Activated gamma-delta T cell treated with Interleukin-2 at 50 U/mL for 16 hours (primary cell): ENCODE data around the gene TEK.
"Not testable (repeated sequence)": the region's sequence is repeated elsewhere in the genome, so short reads cannot be mapped to it uniquely, and the experiment has no call there.

Source experiments
- DNase-seq: peaks from one replicate; pipeline ENCODE4 v3.0.0-alpha.2; 2020

The TEK gene

DNA sequence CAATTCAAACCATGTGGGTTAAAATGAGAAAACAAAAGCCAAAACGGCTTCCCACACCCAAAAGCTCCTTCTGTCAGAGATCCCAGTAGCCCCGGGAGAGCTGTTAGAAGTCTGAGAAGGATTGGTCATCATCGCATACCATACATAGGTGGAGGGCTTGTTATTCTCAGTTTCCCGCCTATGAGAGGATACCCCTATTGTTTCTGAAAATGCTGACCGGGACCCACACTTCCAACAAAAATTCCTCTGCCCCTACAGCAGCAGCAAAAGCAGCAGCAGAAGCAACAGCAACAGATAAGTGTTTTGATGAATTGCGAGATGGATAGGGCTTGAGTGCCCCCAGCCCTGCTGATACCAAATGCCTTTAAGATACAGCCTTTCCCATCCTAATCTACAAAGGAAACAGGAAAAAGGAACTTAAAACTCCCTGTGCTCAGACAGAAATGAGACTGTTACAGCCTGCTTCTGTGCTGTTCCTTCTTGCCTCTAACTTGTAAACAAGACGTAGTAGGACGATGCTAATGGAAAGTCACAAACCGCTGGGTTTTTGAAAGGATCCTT is at the start of gene TEK:
TEK (plus strand) TSS at position 245 of the 561 bp plus-strand sequence. CDS start 366 bp downstream, outside the sequence.
- DNase-seq, result no peak

DNA sequence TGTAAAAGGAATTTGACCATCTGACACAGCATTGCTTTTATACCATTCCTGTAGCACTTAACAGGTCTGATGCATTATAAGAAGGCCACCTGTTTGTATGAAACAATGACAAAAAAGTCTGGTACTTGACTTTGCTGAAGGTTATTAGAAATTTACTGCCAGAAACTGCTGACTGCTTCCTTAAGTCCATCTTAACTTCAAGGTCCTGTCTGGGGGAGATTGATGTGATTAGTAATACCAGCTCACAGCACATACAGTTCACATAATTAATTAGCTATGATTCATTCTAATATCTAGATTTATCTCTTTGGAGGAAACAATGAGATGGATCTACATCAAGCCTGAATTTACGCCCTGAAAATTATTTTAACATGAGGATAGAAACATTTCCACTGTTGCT is 49.6 kb upstream of the TEK start:
- no peak for DNase-seq

DNA sequence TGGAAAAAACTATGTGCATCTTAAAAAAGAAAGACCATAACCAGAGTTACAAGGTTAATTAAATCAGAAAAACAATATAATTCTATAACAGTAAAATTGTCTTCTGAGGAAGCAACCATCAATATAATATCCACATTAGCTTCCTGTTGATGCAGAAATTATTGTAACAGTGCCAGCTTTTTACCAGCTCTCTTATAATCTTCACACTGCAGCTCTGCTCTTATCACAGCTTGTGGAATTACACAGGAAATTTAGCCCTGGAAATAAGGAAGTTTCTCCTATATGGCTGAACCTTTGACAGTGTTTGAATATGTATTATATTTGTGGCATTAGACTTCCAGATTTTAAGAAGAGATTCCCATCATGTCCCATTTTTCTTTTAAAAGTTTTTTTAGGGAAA is 49.1 kb upstream of the TEK start:
- no peak for DNase-seq

DNA sequence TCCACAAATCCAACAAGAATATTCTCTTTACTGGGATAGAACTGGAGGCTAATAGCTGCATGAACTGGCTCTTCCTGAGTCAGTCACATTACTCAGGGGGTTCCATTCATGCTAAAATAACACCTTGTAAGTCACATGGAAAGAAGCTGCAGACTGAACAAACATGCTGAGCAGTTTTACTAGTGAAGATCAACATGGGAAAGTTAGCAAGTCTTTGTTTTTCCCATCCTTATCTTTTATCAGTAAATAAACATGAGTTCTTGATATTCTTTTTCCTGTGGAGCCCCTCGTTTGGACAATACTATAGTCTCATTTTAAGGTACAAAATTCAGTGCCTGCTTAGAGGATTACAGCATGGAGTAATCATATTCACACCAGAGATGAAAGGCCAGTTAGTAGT is 43.7 kb upstream of the TEK start:
- DNase-seq, result no peak

DNA sequence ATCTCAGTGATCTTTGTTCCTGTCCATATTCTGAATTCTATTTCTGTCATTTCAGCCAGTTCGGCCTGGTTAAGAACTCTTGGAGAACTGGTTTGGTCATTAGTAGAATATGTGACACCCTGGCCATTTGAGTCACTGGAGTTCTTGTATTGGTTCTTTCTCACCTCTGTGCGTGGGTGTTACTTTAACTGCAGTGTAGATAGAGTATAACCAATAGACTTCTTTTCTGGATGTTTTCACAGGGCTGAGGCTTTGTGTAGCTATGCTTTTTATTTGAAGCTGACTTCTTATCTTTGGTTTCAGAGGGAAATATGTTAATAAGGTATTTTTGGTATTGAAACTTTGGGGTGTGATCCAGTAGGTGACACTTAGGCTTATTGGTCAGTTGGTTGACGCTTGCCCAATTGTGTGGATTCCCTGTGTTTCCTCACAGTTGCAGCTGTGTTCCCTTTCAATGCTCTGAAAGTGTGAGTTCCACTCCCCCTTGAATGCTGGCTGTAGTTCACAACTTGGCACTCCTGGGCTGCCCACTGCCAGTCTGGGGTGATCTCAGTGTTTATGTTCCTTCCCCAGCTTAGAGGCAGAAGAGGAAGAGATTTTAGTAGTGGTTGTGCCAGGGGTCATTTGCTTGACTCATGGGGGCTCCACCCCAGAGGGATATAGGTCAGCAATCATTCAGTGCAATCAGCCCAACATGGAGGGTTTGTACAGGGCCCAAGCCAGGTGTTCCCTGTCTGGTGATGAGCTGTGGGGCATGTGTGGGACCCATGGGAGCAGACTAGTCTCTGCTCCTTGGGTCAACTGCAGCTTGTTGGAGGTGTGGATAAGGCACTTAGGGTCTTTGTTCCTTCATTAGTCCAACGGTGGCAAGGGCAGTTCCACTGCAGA is 34.9 kb upstream of the TEK start:
- no peak for DNase-seq

DNA sequence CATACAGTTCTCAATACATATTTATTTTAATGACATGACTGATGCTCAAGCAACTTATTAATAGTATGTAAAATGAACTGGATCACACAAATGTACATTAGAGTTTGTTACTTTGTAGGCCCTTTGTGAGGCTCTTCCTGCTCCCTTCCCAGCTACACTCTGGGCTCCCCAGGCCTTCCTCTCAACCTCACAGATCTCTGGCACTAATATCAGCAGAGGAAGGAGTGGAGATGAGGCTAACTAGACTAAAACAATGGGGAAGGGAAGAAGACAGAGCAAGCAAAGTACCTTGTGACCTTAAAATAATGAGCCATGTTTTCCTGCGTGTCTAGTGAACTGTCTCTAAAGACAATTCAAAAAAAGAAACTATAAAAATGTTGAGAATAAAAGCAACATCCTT is 30.3 kb upstream of the TEK start:
- no peak for DNase-seq

DNA sequence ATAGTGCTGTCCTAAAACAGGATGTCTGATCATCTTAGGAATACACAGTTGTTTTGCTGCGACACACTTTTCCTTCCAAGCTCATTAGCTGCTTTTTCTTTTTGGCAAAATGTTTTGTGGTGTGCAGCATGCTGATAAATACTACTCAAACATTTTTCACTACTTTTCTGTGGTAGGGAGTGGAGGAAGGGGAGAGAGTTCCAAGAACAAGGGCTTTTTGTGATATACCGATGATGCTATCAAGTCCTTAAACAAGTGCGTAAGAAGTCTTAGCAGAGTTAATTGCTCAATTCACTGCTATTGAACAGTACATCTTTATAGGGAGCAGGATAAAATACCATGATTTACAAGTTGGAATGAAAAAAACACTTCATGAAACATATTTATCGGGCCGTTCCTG is 23.6 kb upstream of the TEK start:
- no peak for DNase-seq

DNA sequence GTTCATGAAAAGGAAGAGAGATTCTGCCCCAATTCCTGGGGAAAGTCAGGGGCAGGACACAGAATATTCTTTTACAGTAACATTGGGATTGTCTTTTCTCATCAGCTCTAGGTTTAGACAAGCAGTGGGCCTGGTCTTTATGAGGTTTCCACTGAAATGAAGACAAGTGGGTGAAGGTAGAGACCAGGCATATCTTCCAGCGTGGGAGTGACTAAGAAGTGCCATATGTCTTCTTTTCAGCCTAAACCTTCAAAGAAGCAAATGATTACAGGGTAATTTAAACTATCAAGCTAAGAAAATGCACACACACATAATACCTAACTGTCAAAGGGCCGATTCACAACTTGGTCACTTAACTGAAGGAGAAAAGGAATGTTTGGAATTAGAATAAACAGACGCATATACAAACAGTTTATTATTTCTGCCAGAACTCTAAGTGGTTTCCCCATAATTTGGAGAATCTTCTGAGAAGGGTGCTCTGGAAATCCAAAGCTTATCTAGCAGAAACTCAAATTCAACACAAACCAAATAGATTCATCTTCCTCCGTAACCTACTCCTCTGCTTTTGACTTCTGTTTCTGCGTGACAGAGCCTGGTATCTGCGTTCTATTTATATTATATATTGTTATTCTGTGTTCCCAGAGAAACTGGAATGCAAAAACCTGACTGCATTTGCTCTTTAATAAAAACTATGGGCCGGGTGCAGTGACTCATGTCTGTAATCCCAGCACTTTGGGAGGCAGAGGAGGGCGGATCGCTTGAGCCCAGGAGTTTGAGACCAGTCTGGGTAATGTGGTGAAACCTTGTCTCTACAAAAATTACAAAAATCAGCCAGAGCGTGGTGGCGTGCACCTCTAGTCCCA is 22.0 kb upstream of the TEK start:
- DNase-seq, result no peak

DNA sequence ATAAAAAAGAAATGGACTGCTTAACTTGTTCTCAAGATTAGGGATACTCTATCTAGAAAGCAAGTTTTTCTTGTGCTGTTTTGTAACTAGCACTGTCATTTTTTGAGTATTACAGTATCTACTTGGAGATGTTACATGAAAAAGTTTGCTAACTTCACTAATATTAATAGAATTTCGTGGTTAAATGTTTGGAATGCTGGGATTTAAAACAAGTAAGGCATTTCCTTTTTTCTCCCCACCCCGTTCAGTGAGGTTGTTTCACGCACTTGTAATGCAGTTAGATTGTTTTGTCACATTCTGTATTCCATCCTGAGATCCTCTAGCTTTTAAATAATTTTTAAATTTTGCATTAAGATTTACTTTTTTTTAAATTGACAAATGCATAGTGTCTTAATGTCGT is 20.0 kb upstream of the TEK start:
- no peak for DNase-seq

DNA sequence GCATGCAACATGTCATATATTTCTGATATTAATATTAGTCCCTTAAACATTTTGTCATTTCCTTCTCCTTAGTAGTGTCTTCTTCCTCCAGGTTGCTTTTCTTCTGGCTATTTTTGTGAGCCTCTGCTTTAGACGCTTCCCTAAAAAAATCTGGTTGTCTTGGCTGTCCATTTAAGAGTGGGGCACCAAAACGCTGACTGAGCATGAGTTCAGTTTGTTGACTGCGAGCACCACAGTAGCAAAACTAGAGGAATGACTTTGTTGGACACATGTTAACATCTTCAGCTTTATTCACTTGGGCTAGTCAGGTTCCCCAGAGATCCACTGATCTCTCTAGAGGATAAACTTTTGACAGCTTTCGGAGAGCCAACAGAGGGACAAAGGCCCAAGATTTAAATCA is 19.3 kb upstream of the TEK start:
- no peak for DNase-seq

DNA sequence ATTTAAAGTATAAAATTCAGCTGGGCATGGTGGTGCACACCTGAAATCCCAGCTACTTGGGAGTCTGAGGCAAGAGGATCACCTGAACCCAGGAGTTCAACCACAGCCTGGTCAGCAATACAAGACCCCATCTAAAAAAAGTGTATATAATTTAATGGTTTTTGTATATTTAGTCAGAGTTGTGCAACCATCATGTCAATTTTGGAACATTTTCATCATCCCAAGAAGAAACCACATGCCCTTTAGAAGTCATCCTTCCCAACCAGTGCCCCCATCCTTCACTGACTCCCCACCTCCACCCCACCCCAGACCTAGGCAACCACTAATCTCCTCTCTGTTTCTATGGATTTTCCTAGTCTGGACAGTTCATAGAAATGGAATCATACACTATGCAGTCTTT is 18.8 kb upstream of the TEK start:
- no peak for DNase-seq

DNA sequence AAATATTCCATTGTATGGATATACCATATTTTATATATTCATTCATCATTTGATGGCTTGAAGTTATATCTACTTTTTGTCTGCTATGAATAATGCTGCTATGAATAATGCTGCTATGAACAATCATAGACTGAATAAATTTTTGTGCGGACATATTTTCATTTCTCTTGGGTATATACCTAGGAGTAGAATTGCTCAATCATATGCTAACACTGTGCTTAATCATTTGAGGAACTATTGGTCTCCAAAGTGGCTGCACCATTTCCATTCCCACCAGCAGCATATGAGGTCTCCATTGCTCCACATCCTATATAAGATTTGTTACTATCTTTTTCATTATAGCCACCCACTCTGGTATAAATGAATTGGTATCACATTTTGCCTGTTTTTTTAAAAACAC is 18.3 kb upstream of the TEK start:
- no peak for DNase-seq

DNA sequence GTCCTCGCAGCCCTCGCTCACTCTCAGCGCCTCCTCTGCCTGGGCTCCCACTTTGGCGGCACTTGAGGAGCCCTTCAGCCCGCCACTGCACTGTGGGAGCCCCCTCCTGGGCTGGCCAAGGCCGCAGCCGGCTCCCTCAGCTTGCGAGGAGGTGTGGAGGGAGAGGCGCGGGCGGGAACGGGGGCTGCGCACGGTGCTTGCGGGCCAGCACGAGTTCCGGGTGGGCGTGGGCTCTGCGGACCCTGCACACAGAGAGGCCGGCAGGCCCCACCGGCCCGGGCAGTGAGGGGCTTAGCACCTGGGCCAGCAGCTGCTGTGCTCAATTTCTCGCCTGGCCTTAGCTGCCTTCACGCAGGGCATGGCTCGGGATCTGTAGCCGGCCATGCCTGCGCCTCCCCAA is 16.5 kb upstream of the TEK start:
- not testable (repeated sequence) for DNase-seq

DNA sequence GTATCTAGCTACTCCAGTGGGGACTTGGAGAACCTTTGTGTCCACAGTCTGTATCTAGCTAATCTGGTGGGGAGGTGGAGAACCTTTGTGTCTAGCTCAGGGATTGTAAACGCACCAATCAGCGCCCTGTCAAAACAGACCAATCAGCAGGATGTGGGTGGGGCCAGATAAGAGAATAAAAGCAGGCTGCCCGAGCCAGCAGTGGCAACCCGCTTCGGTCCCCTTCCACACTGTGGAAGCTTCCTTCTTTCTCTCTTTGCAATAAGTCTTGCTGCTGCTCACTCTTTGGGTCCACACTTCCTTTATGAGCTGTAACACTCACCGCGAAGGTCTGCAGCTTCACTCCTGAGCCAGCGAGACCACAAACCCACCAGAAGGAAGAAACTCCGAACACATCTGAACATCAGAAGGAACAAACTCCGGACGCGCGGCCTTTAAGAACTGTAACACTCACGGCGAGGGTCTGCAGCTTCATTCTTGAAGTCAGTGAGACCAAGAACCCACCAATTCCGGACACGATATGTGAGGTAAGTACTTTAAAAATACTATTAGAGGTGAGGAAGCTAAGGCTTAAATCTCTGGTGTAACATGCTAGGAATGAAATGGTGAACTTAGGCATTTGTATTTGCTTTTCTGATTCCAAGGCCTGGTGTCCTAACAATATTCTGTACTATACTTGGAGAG is 15.5 kb upstream of the TEK start:
- not testable (repeated sequence) for DNase-seq

DNA sequence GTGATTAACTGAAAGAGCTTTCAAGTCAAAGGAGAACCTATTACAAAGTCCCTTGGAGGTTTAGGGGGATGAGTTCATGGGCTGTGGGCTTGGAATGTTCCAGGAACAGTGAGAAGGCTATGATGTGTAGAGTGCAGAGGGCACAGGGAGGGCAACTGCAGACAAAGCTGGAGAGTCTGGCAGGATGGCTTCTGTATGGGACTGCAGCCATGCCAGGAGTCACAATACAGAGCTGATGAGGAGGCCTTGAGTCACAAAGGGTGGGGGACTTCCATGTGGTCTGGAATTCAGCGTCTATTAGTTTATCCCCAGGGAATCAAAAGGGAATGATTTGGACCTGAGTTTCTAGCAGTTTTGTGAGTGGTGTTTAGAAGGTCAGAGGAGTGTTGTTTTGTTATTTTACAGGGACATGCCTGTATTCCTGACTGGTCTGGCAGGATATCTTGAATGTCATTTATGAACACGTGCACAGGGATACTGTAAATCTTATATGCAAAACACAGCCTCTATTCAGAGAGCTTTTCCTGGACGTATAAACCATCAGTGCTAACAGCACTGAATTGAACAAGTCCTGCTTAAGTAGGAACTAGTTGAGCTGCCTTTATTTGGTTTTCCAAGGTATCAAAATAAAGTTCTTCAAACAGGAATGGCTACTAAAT is 14.3 kb upstream of the TEK start:
- no peak for DNase-seq

DNA sequence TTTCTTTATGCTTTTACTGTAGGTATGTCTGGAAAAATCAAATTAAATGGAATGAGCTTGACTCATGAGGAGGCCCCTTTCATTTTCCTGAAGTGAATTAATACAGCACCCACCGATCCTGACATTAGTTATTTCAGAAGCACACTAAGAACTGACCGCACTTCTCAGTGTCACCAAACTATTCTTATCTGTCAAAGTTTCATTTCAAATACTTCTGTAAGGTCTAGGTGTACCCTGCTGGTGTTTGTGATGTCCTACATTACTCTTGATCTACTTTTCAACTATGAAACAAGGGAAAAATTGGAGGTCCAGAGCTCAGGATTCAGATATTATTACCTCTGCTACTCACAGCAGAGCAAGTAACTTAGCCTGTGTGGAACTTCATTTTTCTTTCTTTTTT is 1.8 kb upstream of the TEK start:
- DNase-seq, result no peak

DNA sequence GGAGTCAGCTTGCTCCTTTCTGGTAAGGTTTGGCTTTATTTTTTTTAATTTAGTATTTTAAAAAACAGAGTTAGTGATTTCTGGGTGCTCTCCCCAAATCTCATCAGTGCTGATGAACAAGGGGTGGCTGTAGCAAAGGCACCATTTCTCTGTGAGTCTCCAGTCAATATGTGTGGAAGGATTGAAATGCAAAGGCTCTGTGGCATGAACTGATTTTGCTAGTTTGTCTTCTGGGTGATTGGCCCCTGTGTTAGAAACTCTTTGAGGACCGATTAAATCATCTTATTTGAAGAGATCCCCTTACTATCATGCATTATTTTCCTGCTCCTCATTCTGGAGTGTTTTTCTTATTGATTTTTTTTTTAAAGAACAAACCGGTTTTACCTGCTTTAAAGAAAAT is 596 bp downstream of the TEK start:
- no peak for DNase-seq

DNA sequence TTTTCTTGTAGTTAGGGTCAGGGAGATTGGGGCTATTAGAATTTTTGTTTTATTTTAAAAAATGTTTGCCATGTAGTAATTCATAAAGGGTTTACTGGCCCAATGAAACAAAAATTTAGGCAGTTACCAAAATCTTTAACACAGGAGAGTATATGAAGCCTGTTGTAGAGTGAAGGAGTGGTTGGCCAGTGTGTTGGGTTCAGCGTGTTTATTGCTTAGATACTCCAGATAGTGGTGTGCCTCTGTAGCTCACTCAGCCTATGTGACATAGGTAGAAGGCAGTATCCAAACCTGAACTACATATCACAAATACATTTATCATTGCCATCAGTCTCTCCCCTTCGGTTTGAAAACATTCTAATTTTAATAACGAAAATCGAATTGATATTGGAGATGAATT is 1.2 kb downstream of the TEK start:
- DNase-seq, result no peak

DNA sequence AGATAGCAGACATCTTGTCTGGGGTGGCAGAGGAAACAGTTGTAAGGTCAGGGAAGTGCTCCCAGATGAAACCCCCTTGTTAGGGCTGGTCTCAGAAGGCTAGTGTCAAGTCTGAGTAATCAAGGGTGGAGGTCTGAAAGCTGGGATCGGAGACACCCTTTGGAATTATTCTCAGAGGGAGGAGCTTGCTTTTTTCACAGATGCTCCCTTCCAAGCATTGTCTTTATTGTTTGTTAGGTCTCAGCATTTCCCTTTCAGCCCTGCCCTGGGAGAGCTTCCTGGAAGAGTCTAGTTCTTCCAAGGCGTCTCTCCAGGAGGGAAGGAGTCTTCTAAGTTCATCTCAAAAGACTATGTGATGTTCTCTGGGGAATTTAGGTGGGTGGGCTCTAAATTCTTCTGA is 3.2 kb downstream of the TEK start:
- DNase-seq, result no peak

DNA sequence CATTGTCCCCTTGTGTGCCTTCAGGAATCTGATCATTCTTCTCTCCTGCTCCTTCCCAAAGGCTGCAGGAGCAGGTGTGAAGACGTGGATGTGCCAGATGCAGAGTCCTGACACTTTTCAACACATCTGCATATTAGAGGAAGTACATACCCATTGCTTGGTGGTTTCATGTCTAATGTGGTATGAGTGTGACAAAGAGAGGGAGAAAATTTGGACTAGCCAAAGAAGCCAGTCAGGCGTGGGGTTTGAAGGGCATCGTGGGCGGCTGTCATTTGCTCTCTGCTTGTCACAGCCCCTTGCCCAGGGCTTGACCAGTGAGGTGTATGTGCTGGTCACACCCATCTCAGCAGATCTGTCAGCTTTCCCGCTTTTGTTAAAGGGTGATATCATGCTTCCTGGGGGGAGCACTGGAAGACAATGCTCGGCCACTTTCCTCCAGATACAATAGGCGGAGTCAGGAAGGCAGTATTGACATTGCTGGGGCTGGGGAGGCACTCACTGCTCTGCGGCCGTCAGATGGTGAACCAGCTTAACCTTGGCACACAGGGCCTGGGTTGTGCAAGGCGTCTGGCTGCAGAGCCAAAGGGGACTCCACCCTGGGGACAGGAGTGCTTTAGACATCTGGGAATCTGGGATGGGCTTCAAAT is 8.6 kb downstream of the TEK start:
- no peak for DNase-seq

DNA sequence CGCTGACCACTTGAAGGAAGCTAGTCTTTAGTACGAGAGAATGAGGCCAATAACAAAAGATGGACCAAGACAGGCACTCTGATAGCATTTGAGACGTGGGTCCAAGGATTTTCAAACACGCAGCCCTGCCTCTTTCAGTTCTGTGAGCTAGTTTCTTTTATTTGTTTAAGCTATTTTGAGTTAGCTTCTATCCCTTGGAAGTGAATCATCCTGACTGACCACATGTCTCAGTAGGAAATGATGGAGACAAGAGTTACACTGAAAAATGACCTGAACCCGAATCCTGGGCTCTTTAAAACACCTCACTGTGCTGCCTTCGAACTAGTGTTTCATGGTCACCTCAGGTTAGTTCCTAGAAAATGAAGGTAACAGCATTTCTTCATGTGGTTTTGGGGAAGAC is 9.9 kb downstream of the TEK start:
- DNase-seq, result no peak

DNA sequence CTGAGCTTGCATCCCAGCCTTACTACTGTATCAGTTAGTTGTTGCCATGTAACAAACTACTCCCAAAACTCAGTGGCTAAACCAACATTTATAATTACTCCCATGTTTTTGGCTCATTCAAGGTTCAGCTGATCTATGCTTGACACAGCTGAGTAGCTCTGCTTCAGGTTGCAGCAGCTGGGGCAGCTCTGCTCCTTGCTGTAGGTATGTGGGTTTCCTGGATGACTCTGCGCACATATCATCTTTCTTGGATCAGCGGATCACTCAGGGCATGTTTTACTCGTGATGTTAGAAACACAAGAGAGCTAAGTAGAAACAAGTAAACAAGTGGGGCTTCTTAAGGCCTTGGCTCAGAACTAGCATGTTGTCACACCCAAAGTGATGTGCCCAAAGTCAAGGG is 15.1 kb downstream of the TEK start:
- DNase-seq, result no peak
